NCI-H748 (cell line): Measurements from ENCODE around the gene SLC35F1.
A peak's percentile ranks its signal among the peaks of the same experiment; 100 is the strongest.
"Not testable (repeated sequence)": the region's sequence is repeated elsewhere in the genome, so short reads cannot be mapped to it uniquely, and the experiment has no call there.

ENCODE experiments used
- DNase-seq: peaks from one replicate; lab custom pipeline; 2025; ENCODE audit not compliant: unreplicated experiment; lab: John Stamatoyannopoulos, UW

SLC35F1 gene

DNA sequence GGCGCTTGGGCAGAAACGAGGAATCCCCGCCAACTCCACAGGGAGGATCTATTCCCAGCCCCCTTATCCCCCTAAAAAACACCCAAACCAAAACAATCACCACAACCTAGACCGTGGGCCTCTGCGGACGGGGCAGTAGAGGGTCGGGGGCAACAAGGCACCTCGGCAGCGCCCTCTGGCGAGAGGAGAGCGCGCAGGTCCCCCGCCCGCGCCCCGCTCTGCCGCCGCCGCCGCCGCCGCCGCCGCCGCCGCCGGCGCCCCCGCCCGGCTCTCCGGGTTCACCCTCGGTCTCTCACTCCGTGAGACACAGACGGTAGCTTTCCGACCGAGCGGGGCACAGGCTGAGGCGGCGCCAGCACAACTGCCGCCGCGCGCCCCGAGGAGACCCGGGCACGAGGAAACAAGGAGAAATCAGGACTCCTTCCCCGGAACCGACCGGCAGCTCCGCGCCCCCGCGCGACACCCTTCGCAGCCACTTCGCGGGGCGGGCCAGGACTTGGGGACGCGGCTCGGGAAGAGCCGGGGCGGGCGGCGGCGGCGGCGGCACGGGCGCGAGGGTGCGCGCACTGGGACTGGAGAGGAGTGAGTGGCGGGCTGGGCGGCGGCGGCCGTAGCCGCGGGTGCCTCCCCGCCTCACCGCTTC, at the start of gene SLC35F1:
Gene SLC35F1, plus strand, starts transcription at position 307 of the 643 bp plus-strand sequence.
- peak; percentile 72 for DNase-seq

DNA sequence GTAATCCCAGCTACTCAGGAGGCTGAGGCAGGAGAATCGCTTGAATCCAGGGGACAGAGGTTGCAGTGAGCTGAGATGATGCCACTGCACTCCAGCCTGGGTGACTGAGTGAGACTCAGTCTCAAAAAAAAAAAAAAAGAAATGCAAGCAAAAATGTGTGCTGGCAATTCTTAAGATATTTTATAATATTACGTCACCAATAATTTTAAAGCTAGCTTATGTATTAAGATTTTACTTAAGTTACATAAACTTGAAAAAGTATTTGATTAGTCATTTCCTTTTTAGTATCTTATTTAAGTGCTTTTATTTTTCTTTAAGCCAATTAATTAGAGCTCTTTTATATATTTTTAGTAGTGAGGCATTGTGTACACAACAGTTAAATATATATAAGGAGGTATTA, 48.5 kb upstream of the SLC35F1 start:
- DNase-seq, result not testable (repeated sequence)

DNA sequence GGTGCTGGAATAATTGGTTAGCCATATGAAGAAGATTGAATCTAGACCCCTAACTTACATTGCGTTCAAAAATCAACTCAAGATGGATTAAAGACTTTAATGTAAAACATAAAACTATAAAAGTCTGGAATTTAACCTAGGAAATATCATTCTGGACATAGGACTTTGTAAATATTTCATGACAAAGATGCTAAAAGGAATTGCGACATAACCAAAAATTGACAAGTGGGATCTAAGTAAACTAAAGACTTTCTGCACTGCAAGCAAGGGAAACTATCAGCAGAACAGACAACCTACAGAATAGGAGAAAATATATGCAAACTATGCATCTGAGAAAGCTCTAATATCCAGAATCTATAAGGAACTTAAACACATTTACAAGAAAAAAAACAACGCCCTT, 45.5 kb upstream of the SLC35F1 start:
- no peak for DNase-seq

DNA sequence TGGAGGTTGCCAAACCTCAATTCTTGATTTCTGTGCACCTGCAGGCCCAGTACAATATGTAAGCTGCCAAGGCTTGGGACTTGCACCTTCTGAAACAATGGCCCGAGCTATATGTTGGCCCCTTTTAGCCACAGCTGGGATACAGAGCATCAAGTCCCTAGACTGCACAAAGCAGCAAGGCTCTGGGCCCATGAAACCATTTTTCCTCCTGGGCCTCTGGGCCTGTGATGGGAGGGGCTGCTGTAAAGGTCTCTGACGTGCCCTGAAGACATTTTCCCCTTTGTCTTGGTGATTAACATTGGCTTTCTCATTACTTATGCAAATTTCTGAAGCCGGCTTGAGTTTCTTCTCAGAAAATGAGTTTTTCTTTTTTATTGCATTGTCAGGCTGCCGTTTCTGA, 40.5 kb upstream of the SLC35F1 start:
- no peak for DNase-seq

DNA sequence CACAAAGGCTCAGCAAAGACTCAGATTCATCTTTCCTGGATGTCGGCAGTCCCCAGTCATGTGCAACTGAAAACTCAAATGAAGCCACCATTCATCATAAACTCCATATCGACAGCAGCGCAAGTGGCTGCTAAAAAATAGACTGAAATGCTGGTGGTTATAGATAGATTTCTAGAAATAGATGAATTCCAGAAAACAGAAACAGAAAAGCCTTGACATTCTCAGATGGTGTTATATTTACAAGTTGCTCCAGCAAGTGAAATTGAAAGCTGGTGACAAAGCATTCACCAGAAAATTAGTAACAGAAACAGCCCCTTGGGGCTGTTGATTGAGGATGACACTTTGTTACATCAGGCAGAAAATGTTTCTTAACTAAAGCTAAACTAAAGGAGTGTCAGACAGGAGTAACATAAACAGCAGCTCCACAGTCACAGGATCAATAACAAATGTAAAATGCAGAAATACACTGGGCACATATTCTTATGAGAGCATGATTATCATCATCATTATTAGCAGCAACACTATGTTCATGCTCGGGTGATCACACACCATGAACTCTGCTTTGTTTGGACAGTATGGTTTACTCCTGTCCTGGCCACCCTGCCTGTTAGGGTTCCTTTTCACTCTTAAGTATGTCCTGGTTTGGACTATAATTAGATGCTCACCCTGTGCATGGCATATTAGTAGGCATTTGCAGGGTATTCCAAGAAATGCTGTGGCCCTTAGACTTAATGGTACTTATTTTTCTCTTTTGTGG, 36.4 kb upstream of the SLC35F1 start:
- no peak for DNase-seq

DNA sequence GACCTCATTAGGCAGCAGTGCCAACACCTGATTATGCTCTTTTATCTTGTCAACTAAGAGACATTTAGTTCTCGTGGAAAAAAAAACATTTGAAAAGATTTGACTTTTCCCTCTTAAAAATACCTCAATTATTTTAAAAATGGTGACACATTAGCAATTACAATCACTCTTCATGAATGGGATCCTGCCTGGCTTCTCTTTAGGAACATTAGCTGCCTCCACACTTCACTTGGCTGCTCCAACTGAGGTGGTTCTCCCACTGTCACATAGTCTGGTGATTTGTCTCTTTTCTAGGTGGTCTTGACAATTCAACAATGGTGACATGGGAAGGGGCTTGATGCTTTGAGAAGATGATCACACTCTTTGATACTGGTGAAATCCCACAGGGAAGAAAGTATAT, 26.2 kb upstream of the SLC35F1 start:
- DNase-seq, result no peak

DNA sequence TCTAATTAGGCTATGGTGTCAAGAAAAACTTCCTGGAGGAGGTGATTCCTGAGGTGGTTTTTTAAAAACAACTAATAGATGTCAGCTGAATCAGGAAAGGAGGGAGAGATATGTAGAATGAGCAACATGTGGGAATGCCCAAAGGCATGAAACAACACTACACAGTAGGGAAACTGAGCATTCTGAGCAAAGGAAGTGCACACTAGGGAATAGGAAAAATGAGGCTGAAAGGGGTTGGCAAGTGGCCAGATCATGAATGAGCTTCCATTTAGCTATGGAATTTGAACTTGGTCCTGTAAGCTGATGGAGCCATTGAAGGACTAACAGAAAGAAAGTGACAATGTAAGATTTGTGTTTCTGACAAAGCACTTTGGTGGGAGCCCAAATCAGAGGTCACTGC, 16.9 kb upstream of the SLC35F1 start:
- no peak for DNase-seq

DNA sequence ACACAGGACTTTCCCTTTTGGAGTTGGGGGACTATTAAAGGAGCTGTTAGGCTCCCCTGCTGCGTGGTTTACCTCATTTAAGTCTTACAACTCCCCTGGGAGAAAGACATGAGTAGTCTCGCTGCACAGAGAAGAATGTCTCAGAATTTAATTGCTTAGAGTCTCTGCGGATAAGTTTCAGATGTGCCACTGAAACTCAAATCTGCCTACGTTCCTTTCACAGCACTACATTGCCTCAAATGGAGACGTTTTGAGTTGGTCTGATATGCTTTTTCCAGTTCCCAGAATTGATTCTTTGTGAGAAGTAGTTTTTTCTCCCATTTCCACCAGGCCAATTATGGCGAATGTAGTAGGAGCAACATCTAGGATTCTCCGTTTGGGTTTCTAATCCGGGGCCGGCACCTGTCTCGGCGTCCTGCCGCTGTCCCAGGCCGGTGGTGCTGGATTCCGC, 532 bp upstream of the SLC35F1 start:
- no peak for DNase-seq

DNA sequence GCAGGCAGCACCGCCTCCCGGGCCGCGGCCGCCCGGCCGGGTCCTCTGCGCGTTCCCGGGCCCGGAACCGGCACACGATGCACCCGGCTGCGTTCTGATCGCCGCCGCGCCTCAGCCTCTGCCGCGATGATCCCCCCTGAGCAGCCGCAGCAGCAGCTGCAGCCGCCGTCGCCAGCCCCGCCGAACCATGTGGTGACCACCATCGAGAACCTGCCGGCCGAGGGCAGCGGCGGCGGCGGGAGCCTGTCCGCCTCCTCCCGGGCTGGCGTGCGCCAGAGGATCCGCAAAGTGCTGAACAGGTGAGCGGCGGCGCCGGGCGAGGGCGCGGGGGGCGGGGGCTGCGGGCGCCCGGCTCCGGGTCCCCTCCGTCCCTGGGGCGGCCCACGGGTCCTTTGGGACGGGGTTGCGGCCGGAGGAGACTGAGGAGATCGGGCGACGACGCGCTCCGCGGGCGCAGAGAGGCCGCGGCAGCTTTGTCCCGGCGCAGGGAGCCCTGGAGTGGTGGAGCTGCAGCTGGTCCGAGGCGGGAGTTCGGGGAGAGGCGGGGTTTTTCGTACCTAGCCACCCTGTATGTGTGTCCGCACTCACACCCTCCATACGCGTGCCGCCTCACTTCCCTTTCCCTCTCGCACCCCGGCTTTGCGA, 659 bp downstream of the SLC35F1 start:
- peak; percentile 67 for DNase-seq

DNA sequence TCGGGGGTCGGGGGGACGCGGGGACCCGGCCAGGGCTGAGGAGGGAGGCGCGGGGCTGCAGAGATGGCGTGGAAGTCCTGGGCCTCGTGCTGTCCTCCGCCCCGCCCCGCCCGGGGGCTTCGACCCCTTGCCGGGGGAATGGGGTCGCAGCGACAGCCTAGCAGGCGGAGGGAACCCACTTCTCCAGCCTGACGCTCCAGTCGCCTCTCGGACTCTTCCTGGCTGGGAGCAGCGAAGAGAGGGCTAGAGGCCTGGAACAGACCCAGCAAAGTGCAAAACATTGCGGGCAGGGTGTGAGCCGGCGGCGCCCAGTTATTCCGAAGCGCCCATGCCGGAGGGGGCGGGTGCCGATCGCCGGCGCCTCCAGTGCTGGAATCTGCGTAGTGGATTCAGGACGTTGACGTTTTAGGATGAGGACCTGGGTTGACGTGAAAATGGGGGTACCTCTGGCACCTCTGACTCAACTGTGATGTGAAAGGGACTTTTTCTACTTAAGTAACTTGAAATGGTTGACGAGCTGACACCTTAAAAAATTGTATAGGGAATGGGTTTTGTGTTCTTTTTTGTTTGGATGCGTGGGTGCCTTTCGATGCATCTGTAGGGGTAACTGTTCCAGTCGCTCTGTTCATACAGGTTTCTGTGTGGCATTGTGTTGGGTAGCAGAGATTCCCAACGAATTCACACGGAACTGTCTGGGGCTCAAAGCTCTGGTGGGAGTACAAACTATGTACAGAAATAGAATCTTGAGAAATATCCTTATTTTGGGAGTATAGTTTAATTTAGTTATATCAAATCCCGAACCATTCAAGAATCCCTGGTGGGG, 1.4 kb downstream of the SLC35F1 start:
- peak; percentile 48 for DNase-seq

DNA sequence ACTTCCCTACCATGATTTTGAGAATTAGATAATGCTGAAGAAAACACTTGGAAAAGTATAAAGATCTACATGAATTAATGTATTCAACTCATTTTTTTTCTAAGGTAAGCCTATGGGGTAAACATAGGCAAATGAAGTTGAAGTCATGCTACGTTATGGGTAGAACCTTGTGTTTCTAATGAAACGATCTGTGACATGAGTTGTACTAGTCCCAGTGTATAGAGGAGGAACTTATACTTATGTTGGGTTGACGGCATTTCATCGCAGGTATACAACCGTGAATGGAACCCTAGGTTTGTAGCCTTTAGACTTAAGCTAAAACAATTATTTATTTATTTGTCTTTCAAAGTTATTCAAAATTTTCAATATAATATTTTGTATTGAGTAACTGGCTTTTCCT, 2.6 kb downstream of the SLC35F1 start:
- DNase-seq, result no peak

DNA sequence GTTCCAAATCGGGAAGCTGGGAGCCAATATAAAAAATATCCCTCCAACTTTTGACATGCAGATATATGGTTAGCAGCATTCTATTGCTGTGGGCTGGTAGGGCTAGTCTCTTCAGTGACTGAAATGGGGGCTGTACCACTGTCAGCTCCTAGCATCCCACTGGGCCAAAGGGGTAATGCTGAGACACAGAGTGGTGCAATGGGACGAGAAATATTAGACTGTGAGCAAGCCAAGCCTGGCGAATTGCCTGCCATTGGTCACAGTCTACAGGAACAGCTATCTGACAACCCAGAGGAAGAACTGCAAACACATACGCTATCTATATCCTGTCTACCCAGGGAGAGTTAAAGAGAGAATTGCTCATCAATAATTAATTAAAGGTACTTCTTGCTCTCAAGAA, 3.5 kb downstream of the SLC35F1 start:
- no peak for DNase-seq

DNA sequence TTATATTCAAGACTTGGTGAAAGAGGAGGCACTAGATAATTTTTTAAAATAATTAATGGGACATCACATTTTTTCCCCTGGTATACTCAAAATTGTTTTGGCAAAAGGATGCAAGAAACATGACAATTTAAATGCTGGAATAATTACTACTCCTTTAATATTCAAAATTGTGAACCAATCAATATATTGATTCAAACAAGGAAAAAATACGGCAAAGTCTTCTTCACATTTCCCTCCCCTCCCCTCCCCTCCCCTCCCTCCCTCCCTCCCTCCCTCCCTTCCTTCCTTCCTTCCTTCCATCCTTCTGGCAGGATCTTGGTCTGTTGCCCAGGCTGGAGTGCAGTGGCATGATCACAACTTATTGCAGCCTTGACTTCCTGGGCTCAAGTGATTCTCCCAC, 4.1 kb downstream of the SLC35F1 start:
- DNase-seq, result no peak

DNA sequence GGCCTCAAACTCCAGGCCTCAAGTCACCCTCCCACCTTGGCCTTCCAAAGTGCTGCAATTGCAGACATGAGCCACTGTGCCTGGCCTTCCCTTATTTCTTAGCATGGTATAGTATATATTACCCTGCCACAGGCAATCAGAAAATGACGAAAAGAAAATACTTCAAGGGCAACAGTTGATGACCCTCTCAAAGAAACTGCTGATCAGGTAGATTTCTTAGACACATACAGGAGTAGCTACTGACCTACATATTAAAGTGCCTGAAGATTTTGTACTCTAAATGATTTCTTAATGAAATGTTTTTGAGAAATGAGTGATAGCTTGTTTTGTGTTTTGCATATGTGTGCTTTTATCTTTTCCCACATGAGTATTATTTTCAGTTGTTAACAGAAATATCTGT, 4.6 kb downstream of the SLC35F1 start:
- no peak for DNase-seq

DNA sequence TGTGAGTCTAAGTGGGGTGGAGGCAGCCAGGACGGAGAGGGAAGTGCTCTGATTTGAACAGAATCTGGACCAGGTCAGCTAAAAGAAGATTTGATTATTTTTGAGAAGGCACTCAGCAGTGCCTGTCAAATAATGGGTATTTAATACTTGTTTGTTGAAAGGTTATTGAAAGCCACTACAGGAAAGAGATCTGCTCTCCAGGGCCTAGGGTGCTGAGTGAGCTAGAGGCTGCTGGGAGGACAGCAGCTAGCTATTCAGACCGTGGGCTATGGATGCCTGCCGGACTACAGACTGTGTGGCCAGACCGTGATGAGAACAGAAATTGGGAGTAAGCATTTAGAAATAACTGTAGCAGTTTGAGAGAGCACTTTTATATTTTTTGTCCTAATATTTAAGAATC, 8.8 kb downstream of the SLC35F1 start:
- no peak for DNase-seq

DNA sequence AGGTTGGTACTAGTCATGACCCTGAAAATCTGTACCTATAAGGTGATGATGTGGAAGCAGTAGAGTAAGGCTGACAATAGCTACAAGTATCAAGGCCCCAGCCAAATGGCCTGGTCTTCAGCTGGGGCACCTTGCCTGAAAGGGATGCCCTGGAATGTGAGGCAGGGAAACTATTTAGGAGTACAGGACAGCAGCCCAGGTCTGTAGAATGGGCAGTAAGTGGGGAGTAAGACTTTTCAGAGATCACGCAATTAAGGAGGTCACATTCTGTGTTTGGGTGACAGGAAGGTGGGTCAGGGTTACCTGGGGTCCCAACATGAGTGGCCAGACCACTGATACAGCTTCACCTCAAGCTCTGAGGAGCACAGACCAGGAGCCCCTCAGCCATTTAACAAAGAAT, 9.4 kb downstream of the SLC35F1 start:
- no peak for DNase-seq

DNA sequence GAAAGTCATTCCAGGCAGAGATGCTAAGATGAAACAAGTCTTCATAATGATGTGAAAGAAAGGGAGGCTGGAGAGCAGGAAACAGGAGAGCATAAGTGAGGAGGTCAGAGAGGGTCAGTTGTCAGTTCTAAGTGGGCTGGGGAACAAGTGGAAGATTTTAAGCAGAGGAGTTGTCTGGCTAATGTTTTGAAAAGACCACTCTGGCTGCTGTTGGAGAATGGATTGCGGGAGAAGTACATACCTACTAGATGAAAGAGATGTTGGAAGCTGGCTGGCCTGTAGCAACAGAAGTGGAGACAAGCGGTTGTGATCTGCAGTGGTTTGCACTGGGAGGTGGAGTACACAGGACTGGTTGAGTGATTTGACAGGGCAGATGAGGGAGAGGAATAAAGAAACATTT, 10.1 kb downstream of the SLC35F1 start:
- no peak for DNase-seq

DNA sequence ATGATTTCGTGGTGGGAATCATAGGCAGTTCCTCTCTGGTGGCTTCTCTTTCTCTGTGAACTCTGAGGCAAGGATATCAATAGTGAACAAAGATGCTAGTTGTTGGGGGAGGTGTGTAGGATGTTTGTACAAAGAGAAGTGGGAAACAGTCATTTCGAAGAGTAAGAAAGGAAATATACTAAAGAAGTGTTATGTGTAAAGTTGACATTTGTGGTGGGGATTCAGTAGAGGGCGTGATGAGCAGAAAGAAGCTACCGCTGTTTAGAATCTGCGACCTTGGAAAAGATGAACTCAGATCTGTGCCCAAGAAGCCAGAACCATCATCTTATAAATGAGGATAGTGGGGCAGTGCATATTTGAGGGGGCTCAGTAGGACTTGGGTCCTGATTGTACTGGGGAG, 11.4 kb downstream of the SLC35F1 start:
- DNase-seq, result no peak

DNA sequence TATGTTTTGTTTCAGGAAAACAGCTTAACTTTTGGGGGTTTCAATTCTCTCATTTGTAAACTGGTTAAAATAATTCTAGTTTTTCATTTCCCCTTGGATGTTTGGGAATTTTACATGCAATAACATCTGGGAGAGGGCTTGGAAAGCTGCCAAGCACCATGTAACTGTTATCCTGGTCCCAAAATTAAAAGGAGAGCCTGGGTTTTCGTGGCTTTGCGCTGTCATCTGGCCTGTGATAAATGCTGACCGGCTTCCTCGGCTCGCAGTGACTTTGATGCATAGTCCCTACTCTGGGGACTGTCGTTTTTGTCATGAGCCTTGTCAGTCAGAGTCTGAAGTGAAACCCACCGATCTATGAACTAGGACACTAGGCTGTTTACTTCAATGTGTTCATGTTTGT, 12.2 kb downstream of the SLC35F1 start:
- DNase-seq, result no peak

DNA sequence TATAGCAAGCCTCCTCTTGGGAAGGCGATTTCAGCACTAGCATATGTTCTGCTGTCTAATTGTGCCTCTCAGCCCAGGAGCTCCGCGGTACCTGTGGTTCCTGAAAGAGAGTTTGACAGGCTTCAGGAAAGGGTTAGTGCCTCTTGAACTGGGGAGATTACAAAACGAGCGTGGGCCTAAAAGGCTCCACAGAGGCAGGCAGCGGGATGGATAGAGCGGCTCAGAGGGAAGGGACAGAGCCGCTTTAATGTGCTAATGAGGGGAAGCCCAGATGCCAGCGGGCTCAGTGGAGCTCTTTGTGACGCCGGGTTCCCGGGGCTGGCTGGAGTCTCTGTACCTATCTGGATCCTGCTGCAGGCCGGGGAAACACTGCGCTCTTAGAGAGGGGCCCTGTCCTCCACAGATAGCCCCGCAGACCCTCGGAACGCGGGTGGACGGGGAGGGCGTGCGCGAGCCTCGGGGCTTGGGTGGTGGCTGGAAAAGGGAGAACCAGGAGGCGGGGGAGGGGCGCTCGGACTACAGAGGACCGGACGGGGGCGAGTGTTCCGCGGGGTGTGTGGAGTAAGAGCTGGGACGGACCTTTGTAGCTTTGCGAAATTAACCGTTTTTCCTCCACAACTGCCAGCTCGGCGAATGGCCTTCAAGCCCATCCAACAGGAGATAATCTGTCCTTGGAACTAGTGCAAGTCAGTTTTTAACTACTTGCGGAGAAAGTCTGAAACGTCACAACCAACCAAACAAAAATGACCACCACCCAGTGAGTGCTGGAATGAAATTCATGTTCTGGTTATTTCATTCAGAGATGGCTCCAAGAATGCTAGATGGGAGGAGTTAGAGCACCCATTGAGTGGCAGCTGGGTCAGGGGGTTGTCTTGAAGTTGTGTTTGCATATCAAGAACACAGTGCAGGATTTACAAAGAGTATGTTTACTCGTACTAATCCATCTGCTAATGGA, 13.0 kb downstream of the SLC35F1 start:
- DNase-seq, result peak; percentile 21
